H7 (cell line): ENCODE data around the gene CD34. TPM values are rescaled to one million over a fixed set of nuclear protein-coding genes. Genes with fewer than 3 reads are reported as not detected.
A peak's percentile ranks its signal among the peaks of the same experiment; 100 is the strongest.

Experiments
- DNase-seq: peaks from one replicate; pipeline ENCODE4 v3.0.0; 2012
- H3K27me3 ChIP-seq: 2 replicates; pipeline ENCODE4 v1.6.0; 2011; ENCODE audit warnings: mild to moderate bottlenecking, low read length; ENCODE audit not compliant: control insufficient read depth, insufficient read depth
- H3K36me3 ChIP-seq: replicated peaks from 2 replicates; pipeline ENCODE4 v1.5.1; 2011; ENCODE audit warnings: low read length; ENCODE audit not compliant: control insufficient read depth, insufficient read depth
- H3K4me3 ChIP-seq: 2 replicates; pipeline ENCODE4 v1.5.1; 2011; ENCODE audit warnings: low read depth, mild to moderate bottlenecking, control low read depth, low read length, moderate library complexity; ENCODE audit not compliant: insufficient read depth
- total RNA-seq: library from RNA; depleted of rRNA; stranded (reverse); fragments of >200 nt; shearing (Covaris generic); gene quantifications from 2 replicates; pipeline ENCODE4 v1.2.3, GENCODE V29; 2014; rRNA removed

Gene CD34
- not detected in 2 replicates for total RNA-seq

GRCh38 chr1:207910591-207911354 lies at the start of gene CD34:
Gene CD34, minus strand, starts transcription at chr1:207911125. Its CDS starts 45 bp downstream, at chr1:207911080.
- no peaks in the 10 kb centered on the region for H3K36me3 ChIP-seq
- peaks cover 40% of the 10 kb centered on the region for H3K27me3 ChIP-seq
- DNase-seq, result peak; percentile 79
- H3K4me3 ChIP-seq, result peak within 1 kb of the TSS; percentile 43

- peak; percentile 20 for DNase-seq
- Histone ChIP-seq H3K27me3 (peaks cover 82% of the 10 kb centered on the region), H3K36me3 (no peaks in the 10 kb centered on the region), H3K4me3 (no peak overlapping the region)
These were observed 49.4 kb upstream of the CD34 start for GRCh38 chr1:207960346-207960745.

GRCh38 chr1:207959910-207960309 lies 49.0 kb upstream of the CD34 start:
- Histone ChIP-seq H3K4me3 (peak overlapping the region; percentile 52; the same call in 1 of the 2 replicates), H3K36me3 (no peaks in the 10 kb centered on the region), H3K27me3 (peaks cover 82% of the 10 kb centered on the region)
- DNase-seq, result no peak

GRCh38 chr1:207959141-207959825 lies 48.4 kb upstream of the CD34 start:
- Histone ChIP-seq H3K4me3 (peak overlapping the region; percentile 52), H3K36me3 (no peaks in the 10 kb centered on the region), H3K27me3 (peaks cover 78% of the 10 kb centered on the region)
- DNase-seq, result peak; percentile 83

GRCh38 chr1:207958376-207959139 lies 47.6 kb upstream of the CD34 start:
- peaks cover 74% of the 10 kb centered on the region for H3K27me3 ChIP-seq
- DNase-seq, result peak; percentile 43
- peak overlapping the region; percentile 52 for H3K4me3 ChIP-seq
- no peaks in the 10 kb centered on the region for H3K36me3 ChIP-seq

- no peak overlapping the region for H3K4me3 ChIP-seq
- no peaks in the 10 kb centered on the region for H3K36me3 ChIP-seq
- H3K27me3 ChIP-seq, result peaks cover 60% of the 10 kb centered on the region
- DNase-seq, result no peak
These were observed 46.1 kb upstream of the CD34 start for GRCh38 chr1:207956986-207957385.

GRCh38 chr1:207954104-207954503 lies 43.2 kb upstream of the CD34 start:
- H3K4me3 ChIP-seq, result no peak overlapping the region
- H3K27me3 ChIP-seq, result peaks cover 33% of the 10 kb centered on the region
- DNase-seq, result no peak
- no peaks in the 10 kb centered on the region for H3K36me3 ChIP-seq

GRCh38 chr1:207952617-207953542 lies 42.0 kb upstream of the CD34 start:
- H3K4me3 ChIP-seq, result no peak overlapping the region
- no peak for DNase-seq
- H3K36me3 ChIP-seq, result no peaks in the 10 kb centered on the region
- H3K27me3 ChIP-seq, result peaks cover 21% of the 10 kb centered on the region

GRCh38 chr1:207951652-207952051 lies 40.7 kb upstream of the CD34 start:
- no peak for DNase-seq
- Histone ChIP-seq H3K36me3 (no peaks in the 10 kb centered on the region), H3K4me3 (no peak overlapping the region), H3K27me3 (peaks cover 10% of the 10 kb centered on the region)

- Histone ChIP-seq H3K4me3 (no peak overlapping the region), H3K27me3 (peaks cover 2% of the 10 kb centered on the region; the same call in 1 of the 2 replicates), H3K36me3 (no peaks in the 10 kb centered on the region)
- DNase-seq, result no peak
These were observed 39.8 kb upstream of the CD34 start for GRCh38 chr1:207950750-207951149.

GRCh38 chr1:207949571-207950195 lies 38.8 kb upstream of the CD34 start:
- Histone ChIP-seq H3K36me3 (no peaks in the 10 kb centered on the region), H3K27me3 (no peaks in the 10 kb centered on the region; the same call in 1 of the 2 replicates), H3K4me3 (no peak overlapping the region)
- no peak for DNase-seq

- no peaks in the 10 kb centered on the region; the same call in 1 of the 2 replicates for H3K27me3 ChIP-seq
- no peaks in the 10 kb centered on the region for H3K36me3 ChIP-seq
- no peak for DNase-seq
- no peak overlapping the region for H3K4me3 ChIP-seq
These were observed 37.8 kb upstream of the CD34 start for GRCh38 chr1:207948536-207949250.

GRCh38 chr1:207946756-207947155 lies 35.8 kb upstream of the CD34 start:
- no peak for DNase-seq
- no peaks in the 10 kb centered on the region; the same call in 1 of the 2 replicates for H3K27me3 ChIP-seq
- H3K4me3 ChIP-seq, result no peak overlapping the region
- H3K36me3 ChIP-seq, result no peaks in the 10 kb centered on the region
